ENCODE results near the gene PRRT2.

Gene PRRT2

DNA sequence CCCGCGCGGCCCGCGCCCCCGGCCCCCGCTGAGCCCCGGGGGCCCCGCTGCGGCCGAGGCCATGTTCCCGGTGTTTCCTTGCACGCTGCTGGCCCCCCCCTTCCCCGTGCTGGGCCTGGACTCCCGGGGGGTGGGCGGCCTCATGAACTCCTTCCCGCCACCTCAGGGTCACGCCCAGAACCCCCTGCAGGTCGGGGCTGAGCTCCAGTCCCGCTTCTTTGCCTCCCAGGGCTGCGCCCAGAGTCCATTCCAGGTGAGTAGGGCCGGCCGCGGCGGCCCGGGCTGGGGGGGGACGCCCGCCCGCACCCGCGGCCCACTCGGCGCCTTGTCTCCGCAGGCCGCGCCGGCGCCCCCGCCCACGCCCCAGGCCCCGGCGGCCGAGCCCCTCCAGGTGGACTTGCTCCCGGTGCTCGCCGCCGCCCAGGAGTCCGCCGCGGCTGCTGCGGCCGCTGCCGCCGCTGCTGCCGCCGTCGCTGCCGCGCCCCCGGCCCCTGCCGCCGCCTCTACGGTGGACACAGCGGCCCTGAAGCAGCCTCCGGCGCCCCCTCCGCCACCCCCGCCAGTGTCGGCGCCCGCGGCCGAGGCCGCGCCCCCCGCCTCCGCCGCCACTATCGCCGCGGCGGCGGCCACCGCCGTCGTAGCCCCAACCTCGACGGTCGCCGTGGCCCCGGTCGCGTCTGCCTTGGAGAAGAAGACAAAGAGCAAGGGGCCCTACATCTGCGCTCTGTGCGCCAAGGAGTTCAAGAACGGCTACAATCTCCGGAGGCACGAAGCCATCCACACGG is 5.2 kb upstream of the PRRT2 start:
- in situ Hi-C loops (cut with HindIII; ENCODE audit: low pct_ligation_motif_present, low sequenced_read_pairs), result no loop called here
- TF ChIP-seq CTCF (IDR thresholded peaks at IDR 0.05; ENCODE audit: low read depth, low read length, missing control alignments), result no peak
- no peaks in the 10 kb centered on the region for H3K27me3 ChIP-seq (replicated peaks)
- peaks cover 9% of the 10 kb centered on the region for H3K36me3 ChIP-seq (replicated peaks)
- peak overlapping the region; percentile 44 for H3K27ac ChIP-seq
- H3K4me3 ChIP-seq (ENCODE audit: low read depth, low read length), result peak overlapping the region; percentile 72
- DNase-seq, result no peak

- Histone ChIP-seq H3K36me3 (replicated peaks) (peaks cover 9% of the 10 kb centered on the region), H3K27me3 (replicated peaks) (no peaks in the 10 kb centered on the region), H3K4me3 (ENCODE audit: low read depth, low read length) (peak overlapping the region; percentile 68), H3K27ac (peak overlapping the region; percentile 28)
- peak; percentile 65 for TF ChIP-seq CTCF (IDR thresholded peaks at IDR 0.05; ENCODE audit: low read depth, low read length, missing control alignments)
- DNase-seq, result peak; percentile 89
- in situ Hi-C loops (cut with HindIII; ENCODE audit: low pct_ligation_motif_present, low sequenced_read_pairs), result no loop called here
Observed at GRCh38 chr16:29807426-29808218, 4.4 kb upstream of the PRRT2 start.

DNA sequence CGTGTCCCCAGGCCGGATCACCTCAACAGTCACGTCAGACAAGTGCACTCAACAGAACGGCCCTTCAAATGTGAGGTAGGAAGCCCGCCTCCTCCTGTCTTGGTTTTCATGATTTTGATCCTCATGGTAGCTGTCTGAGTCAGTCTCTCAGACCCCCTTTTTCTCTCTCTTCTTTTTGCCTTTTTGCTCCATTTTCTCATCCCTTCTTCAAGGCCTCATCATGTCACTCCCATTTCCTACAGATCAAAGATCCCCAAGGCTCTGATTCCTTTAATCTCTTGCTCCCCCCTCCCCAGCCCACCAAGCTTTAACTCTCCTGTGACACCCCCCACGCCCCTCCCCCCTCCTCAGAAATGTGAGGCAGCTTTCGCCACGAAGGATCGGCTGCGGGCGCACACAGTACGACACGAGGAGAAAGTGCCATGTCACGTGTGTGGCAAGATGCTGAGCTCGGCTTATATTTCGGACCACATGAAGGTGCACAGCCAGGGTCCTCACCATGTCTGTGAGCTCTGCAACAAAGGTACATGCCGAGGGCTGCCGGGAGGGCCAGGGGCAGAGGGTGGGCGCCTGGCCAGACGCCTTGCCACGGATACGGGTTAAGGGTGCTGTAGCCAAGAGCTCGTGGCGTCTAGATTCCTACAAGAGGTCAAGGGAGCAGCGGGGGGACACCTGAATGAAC is 3.6 kb upstream of the PRRT2 start:
- TF ChIP-seq CTCF (IDR thresholded peaks at IDR 0.05; ENCODE audit: low read depth, low read length, missing control alignments), result no peak
- in situ Hi-C loops (cut with HindIII; ENCODE audit: low pct_ligation_motif_present, low sequenced_read_pairs), result no loop called here
- H3K27ac ChIP-seq, result peak overlapping the region; percentile 28
- H3K4me3 ChIP-seq (ENCODE audit: low read depth, low read length), result peak overlapping the region; percentile 68
- H3K27me3 ChIP-seq (replicated peaks), result no peaks in the 10 kb centered on the region
- H3K36me3 ChIP-seq (replicated peaks), result peaks cover 9% of the 10 kb centered on the region
- DNase-seq, result no peak

GRCh38 chr16:29809031-29809747 is 2.8 kb upstream of the PRRT2 start:
- Histone ChIP-seq H3K36me3 (replicated peaks) (peaks cover 9% of the 10 kb centered on the region), H3K4me3 (ENCODE audit: low read depth, low read length) (peak overlapping the region; percentile 68), H3K27ac (no peak overlapping the region), H3K27me3 (replicated peaks) (no peaks in the 10 kb centered on the region)
- DNase-seq, result no peak
- TF ChIP-seq CTCF (IDR thresholded peaks at IDR 0.05; ENCODE audit: low read depth, low read length, missing control alignments), result no peak
- in situ Hi-C loops (cut with HindIII; ENCODE audit: low pct_ligation_motif_present, low sequenced_read_pairs), result no loop called here

DNA sequence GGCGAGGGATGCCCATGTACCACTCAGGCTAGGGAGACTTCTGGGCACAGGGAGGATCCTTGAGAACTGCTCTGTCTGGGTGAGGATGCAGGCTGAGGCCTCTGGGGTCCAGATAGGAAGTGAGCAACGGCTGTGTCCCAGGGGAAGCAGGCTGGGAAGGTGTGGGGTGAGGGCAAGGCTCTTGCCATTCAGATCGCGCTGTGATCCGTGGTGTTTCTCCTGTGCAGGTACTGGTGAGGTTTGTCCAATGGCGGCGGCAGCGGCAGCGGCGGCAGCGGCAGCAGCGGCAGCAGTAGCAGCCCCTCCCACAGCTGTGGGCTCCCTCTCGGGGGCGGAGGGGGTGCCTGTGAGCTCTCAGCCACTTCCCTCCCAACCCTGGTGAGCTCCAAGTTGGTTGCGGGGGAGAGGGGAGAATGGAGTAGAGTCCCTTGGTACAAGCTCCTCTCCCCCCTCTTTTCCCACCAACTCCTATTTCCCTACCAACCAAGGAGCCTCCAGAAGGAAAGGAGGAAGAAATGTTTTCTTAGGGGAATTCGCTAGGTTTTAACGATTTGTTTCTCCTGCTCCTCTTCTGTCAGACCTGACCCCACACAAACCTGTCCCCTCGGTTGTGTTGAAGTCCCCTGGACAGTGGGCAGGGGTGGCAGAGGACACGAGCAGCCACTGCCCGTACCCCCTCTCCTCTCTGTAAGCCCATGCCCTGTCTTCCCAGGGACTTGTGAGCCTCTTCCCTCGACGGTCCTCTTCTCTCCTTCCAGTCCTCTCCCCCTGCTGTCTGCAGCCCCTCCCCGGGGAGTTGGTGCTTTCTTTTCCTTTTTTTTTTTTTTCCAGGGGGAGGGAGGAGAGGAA is 1.9 kb upstream of the PRRT2 start:
- DNase-seq, result no peak
- Histone ChIP-seq H3K27me3 (replicated peaks) (no peaks in the 10 kb centered on the region), H3K36me3 (replicated peaks) (peaks cover 9% of the 10 kb centered on the region), H3K27ac (no peak overlapping the region), H3K4me3 (ENCODE audit: low read depth, low read length) (peak overlapping the region; percentile 27)
- TF ChIP-seq CTCF (IDR thresholded peaks at IDR 0.05; ENCODE audit: low read depth, low read length, missing control alignments), result no peak
- in situ Hi-C loops (cut with HindIII; ENCODE audit: low pct_ligation_motif_present, low sequenced_read_pairs), result no loop called here
